DOHH2 (cell line): Measurements from ENCODE around the gene FGB.

Experiments
- H3F3A ChIP-seq: fragments of 200-600 bp; sonication (generic), shearing (Covaris generic); 2 replicates; pipeline ENCODE4 v1.6.0; 2016; ENCODE audit warnings: antibody characterized with exemption, mild to moderate bottlenecking; ENCODE audit not compliant: control insufficient read depth, insufficient read depth
- H3K27ac ChIP-seq: fragments of 200-600 bp; sonication (generic); 2 replicates; pipeline ENCODE4 v1.5.1; 2014; ENCODE audit warnings: low read depth, mild to moderate bottlenecking, low read length, moderate library complexity
- H3K27me3 ChIP-seq: fragments of 200-600 bp; sonication (generic); 2 replicates; pipeline ENCODE4 v1.6.1; 2014; ENCODE audit warnings: mild to moderate bottlenecking, low read length, mixed read lengths; ENCODE audit not compliant: control insufficient read depth
- H3K36me3 ChIP-seq: fragments of 200-600 bp; sonication (generic); 2 replicates; pipeline ENCODE4 v1.6.1; 2014; ENCODE audit warnings: mild to moderate bottlenecking, low read length, moderate library complexity, mixed read lengths; ENCODE audit not compliant: control insufficient read depth
- H3K4me1 ChIP-seq: fragments of 200-600 bp; sonication (generic); 2 replicates; pipeline ENCODE4 v1.6.1; 2014; ENCODE audit warnings: mild to moderate bottlenecking, low read length, mixed read lengths; ENCODE audit not compliant: control insufficient read depth
- H3K4me2 ChIP-seq: fragments of 200-600 bp; sonication (generic); 2 replicates; pipeline ENCODE4 v1.6.0; 2014; ENCODE audit warnings: mild to moderate bottlenecking, low read length, moderate library complexity
- H3K4me3 ChIP-seq: fragments of 200-600 bp; sonication (generic); 2 replicates; pipeline ENCODE4 v1.5.1; 2014; ENCODE audit warnings: mild to moderate bottlenecking, low read length, mixed read lengths
- H3K79me2 ChIP-seq: fragments of 200-600 bp; sonication (generic); 2 replicates; pipeline ENCODE4 v1.6.1; 2014; ENCODE audit warnings: mild to moderate bottlenecking, low read length, mixed read lengths; ENCODE audit not compliant: control insufficient read depth
- H3K9me2 ChIP-seq: fragments of 200-600 bp; sonication (generic); replicated peaks from 2 replicates; pipeline ENCODE4 v1.6.1; 2014; ENCODE audit warnings: mild to moderate bottlenecking, low read length, mixed read lengths; ENCODE audit not compliant: control insufficient read depth
- H3K9me3 ChIP-seq: fragments of 200-600 bp; sonication (generic); 2 replicates; pipeline ENCODE4 v1.6.1; 2014; ENCODE audit warnings: antibody characterized with exemption, low read length, mixed read lengths; ENCODE audit not compliant: control insufficient read depth, insufficient read depth
- H4K20me1 ChIP-seq: fragments of 200-600 bp; sonication (generic); 2 replicates; pipeline ENCODE4 v1.6.0; 2014; ENCODE audit warnings: low read depth, mild to moderate bottlenecking, antibody characterized with exemption, low read length, moderate library complexity; ENCODE audit not compliant: control insufficient read depth, insufficient read depth
- EZH2phosphoT487 ChIP-seq: fragments of 200-600 bp; sonication (generic); IDR thresholded peaks from 2 replicates; pipeline ENCODE4 v1.6.1; 2017; ENCODE audit warnings: borderline replicate concordance, mild to moderate bottlenecking, antibody characterized with exemption, low read length, moderate library complexity, mixed read lengths
- TF ChIP-seq, protein P1 (sequence below): fragments of 200-600 bp; sonication (generic); IDR thresholded peaks from one replicate; pipeline ENCODE4 v1.5.1; 2014; ENCODE audit warnings: antibody characterized with exemption, mild to moderate bottlenecking, low read depth, low read length; ENCODE audit not compliant: poor library complexity, severe bottlenecking

FGB gene

DNA sequence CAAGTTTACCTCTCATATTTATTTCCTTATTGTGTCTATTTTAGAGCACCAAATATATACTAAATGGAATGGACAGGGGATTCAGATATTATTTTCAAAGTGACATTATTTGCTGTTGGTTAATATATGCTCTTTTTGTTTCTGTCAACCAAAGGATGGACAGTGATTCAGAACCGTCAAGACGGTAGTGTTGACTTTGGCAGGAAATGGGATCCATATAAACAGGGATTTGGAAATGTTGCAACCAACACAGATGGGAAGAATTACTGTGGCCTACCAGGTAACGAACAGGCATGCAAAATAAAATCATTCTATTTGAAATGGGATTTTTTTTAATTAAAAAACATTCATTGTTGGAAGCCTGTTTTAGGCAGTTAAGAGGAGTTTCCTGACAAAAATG, 6.2 kb downstream of the FGB start:
- H3K4me1 ChIP-seq, result no peaks in the 10 kb centered on the region
- H3K9me3 ChIP-seq, result no peaks in the 10 kb centered on the region
- no peaks in the 10 kb centered on the region for H3K9me2 ChIP-seq
- no peak overlapping the region for H3K4me3 ChIP-seq
- TF ChIP-seq EZH2phosphoT487, result no peak
- TF ChIP-seq, protein P1, sequence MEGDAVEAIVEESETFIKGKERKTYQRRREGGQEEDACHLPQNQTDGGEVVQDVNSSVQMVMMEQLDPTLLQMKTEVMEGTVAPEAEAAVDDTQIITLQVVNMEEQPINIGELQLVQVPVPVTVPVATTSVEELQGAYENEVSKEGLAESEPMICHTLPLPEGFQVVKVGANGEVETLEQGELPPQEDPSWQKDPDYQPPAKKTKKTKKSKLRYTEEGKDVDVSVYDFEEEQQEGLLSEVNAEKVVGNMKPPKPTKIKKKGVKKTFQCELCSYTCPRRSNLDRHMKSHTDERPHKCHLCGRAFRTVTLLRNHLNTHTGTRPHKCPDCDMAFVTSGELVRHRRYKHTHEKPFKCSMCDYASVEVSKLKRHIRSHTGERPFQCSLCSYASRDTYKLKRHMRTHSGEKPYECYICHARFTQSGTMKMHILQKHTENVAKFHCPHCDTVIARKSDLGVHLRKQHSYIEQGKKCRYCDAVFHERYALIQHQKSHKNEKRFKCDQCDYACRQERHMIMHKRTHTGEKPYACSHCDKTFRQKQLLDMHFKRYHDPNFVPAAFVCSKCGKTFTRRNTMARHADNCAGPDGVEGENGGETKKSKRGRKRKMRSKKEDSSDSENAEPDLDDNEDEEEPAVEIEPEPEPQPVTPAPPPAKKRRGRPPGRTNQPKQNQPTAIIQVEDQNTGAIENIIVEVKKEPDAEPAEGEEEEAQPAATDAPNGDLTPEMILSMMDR, result no peak
- no peaks in the 10 kb centered on the region for H3F3A ChIP-seq
- no peaks in the 10 kb centered on the region; the same call in 1 of the 2 replicates for H3K27me3 ChIP-seq
- H3K79me2 ChIP-seq, result no peaks in the 10 kb centered on the region
- H4K20me1 ChIP-seq, result no peaks in the 10 kb centered on the region
- no peak overlapping the region for H3K4me2 ChIP-seq
- H3K36me3 ChIP-seq, result no peaks in the 10 kb centered on the region
- no peak overlapping the region for H3K27ac ChIP-seq

DNA sequence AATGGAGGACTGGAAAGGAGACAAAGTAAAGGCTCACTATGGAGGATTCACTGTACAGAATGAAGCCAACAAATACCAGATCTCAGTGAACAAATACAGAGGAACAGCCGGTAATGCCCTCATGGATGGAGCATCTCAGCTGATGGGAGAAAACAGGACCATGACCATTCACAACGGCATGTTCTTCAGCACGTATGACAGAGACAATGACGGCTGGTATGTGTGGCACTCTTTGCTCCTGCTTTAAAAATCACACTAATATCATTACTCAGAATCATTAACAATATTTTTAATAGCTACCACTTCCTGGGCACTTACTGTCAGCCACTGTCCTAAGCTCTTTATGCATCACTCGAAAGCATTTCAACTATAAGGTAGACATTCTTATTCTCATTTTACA, 6.8 kb downstream of the FGB start:
- Histone ChIP-seq H3K4me3 (no peak overlapping the region), H3K9me3 (no peaks in the 10 kb centered on the region), H3F3A (no peaks in the 10 kb centered on the region), H3K36me3 (no peaks in the 10 kb centered on the region), H3K4me2 (no peak overlapping the region), H3K27ac (no peak overlapping the region), H3K79me2 (no peaks in the 10 kb centered on the region), H4K20me1 (no peaks in the 10 kb centered on the region), H3K4me1 (no peaks in the 10 kb centered on the region), H3K9me2 (no peaks in the 10 kb centered on the region), H3K27me3 (no peaks in the 10 kb centered on the region; the same call in 1 of the 2 replicates)
- no peak for TF ChIP-seq EZH2phosphoT487
- TF ChIP-seq, protein P1, result no peak

DNA sequence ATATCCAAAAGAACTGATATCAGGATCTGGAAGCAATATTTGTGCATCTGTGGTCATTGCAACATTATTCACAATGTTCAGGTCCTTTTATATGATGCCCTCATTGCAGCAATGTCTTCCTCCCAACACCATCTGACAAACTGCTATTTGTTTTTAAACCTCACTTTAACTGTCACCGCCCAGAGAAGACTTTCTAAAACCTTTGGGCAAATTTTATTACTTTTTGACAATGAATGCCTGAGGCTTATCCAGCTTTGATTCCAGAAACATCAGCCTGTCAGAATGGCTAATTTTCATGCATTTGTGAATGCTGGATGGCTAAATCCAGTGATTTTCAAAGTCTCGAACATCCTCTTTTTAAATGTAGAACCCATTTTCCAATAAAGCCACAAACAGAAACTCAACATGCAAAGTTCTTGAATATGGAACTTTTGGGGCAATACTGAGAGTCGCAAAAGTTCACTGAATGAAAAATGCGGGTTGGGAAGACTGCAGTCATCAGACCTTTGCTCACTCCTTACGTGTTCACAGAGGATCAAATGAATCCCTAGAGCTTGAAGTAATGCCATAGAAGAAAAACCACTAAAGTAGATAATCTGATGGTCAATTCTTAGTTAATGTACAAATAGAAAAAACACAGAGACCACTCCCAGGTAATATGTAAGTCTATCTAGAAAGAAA, 10.5 kb downstream of the FGB start:
- no peaks in the 10 kb centered on the region for H3F3A ChIP-seq
- no peaks in the 10 kb centered on the region for H3K4me1 ChIP-seq
- no peaks in the 10 kb centered on the region for H3K9me3 ChIP-seq
- no peaks in the 10 kb centered on the region for H3K27me3 ChIP-seq
- no peaks in the 10 kb centered on the region for H3K9me2 ChIP-seq
- no peak overlapping the region for H3K4me2 ChIP-seq
- H3K36me3 ChIP-seq, result no peaks in the 10 kb centered on the region
- H4K20me1 ChIP-seq, result no peaks in the 10 kb centered on the region
- TF ChIP-seq EZH2phosphoT487, result no peak
- TF ChIP-seq, protein P1, result no peak
- no peaks in the 10 kb centered on the region for H3K79me2 ChIP-seq
- no peak overlapping the region for H3K27ac ChIP-seq
- no peak overlapping the region for H3K4me3 ChIP-seq
